Measurements from ENCODE around the gene ZDHHC14. TPM values are rescaled to one million over a fixed set of nuclear protein-coding genes. Genes with fewer than 3 reads are reported as not detected.
A peak's percentile ranks its signal among the peaks of the same experiment; 100 is the strongest.

ZDHHC14 gene
- total RNA-seq, 1 donor from 2014 or later, result 1.8 TPM

GRCh38 chr6:157410045-157410444, 29.1 kb downstream of the ZDHHC14 start:
- Histone ChIP-seq H3K36me3 (ENCODE audit: control insufficient read depth, insufficient read depth, low read length) (no peaks in the 10 kb centered on the region), H3K27me3 (ENCODE audit: control insufficient read depth, insufficient read depth, low read length) (no peaks in the 10 kb centered on the region), H3K4me3 (ENCODE audit: low read depth, low read length) (no peak overlapping the region)
- FAIRE-seq (no peak), DNase-seq (ENCODE audit: low read depth) (no peak)
- TF ChIP-seq, protein P1, sequence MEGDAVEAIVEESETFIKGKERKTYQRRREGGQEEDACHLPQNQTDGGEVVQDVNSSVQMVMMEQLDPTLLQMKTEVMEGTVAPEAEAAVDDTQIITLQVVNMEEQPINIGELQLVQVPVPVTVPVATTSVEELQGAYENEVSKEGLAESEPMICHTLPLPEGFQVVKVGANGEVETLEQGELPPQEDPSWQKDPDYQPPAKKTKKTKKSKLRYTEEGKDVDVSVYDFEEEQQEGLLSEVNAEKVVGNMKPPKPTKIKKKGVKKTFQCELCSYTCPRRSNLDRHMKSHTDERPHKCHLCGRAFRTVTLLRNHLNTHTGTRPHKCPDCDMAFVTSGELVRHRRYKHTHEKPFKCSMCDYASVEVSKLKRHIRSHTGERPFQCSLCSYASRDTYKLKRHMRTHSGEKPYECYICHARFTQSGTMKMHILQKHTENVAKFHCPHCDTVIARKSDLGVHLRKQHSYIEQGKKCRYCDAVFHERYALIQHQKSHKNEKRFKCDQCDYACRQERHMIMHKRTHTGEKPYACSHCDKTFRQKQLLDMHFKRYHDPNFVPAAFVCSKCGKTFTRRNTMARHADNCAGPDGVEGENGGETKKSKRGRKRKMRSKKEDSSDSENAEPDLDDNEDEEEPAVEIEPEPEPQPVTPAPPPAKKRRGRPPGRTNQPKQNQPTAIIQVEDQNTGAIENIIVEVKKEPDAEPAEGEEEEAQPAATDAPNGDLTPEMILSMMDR (IDR thresholded peaks at IDR 0.05; ENCODE audit: insufficient read depth, low read length, severe bottlenecking), result no peak

GRCh38 chr6:157411368-157411767, 30.4 kb downstream of the ZDHHC14 start:
- Histone ChIP-seq H3K27me3 (ENCODE audit: control insufficient read depth, insufficient read depth, low read length) (no peaks in the 10 kb centered on the region), H3K36me3 (ENCODE audit: control insufficient read depth, insufficient read depth, low read length) (no peaks in the 10 kb centered on the region), H3K4me3 (ENCODE audit: low read depth, low read length) (no peak overlapping the region)
- no peak for FAIRE-seq
- no peak for DNase-seq (ENCODE audit: low read depth)
- TF ChIP-seq, protein P1 (IDR thresholded peaks at IDR 0.05; ENCODE audit: insufficient read depth, low read length, severe bottlenecking), result no peak

DNA sequence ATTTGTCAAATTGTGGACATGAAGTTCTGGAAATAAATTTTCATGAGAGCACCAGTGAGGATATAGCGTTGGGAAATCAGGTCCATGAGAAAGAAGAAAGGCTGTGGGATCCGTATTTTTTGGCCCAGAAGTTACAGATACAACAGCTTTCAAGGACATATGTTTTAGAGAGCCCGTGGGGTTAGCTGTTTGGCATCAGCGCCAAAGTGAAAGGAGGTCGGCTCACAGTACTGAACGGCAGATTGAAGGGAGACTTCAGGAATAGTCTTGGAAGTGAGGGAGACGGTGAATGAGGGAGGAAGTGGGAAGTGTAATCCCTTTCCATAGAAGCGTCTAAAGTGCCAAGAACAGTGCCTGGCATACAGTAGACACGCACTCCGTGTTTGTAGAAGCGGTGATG, 31.8 kb downstream of the ZDHHC14 start:
- FAIRE-seq (peak; percentile 64), DNase-seq (ENCODE audit: low read depth) (no peak)
- no peak overlapping the region for H3K4me3 ChIP-seq (ENCODE audit: low read depth, low read length)
- TF ChIP-seq, protein P1 (IDR thresholded peaks at IDR 0.05; ENCODE audit: insufficient read depth, low read length, severe bottlenecking), result no peak
- H3K36me3 ChIP-seq (ENCODE audit: control insufficient read depth, insufficient read depth, low read length), result no peaks in the 10 kb centered on the region
- no peaks in the 10 kb centered on the region for H3K27me3 ChIP-seq (ENCODE audit: control insufficient read depth, insufficient read depth, low read length)

DNA sequence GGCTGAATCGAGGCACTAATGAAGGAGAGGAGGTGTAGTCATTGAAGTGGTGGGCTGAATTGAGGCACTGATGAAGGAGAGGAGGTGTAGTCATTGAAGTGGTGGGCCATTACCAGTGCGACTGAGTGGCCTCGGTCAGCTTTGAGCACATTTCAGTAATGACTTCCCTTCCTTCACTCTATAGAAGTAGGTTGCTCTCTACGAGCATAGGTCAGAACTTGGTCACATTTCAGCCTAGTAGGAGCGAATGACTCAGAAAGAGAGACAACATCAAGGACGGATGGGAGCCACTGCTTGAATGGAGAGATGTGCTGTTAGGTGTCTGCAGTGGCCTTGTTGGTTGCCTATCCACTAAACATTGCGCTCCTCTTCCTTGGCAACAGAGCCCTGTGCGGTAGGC, 39.5 kb downstream of the ZDHHC14 start:
- no peak for DNase-seq (ENCODE audit: low read depth)
- Histone ChIP-seq H3K4me3 (ENCODE audit: low read depth, low read length) (no peak overlapping the region), H3K27me3 (ENCODE audit: control insufficient read depth, insufficient read depth, low read length) (no peaks in the 10 kb centered on the region), H3K36me3 (ENCODE audit: control insufficient read depth, insufficient read depth, low read length) (no peaks in the 10 kb centered on the region)
- TF ChIP-seq, protein P1 (IDR thresholded peaks at IDR 0.05; ENCODE audit: insufficient read depth, low read length, severe bottlenecking), result no peak
- FAIRE-seq, result no peak

DNA sequence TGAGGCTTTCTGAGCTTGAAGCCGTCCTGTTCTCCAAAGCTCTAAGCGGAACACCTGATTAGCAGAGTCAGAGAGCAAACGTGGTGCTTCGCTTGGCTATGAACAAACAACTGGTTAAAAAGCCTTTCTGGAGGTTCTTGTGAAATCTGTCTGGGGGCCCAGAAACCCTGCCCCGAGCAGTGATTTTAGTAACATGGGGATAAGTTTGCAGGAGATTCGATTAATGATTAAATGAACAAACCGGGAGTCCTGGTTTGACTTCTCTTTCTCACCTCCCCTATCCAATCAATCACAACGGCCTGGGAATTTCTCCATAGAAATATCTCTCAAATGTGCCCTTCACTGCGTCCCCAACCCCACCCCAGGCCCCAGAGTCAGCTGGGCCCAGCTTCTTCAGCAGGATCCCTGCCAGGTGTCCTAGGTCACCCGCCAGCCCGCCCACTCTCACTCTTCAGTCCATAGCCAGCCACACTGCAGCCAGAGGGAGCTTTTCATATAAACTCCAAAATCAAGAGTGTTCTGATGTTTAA, 43.6 kb downstream of the ZDHHC14 start:
- TF ChIP-seq, protein P1 (IDR thresholded peaks at IDR 0.05; ENCODE audit: insufficient read depth, low read length, severe bottlenecking), result no peak
- Histone ChIP-seq H3K27me3 (ENCODE audit: control insufficient read depth, insufficient read depth, low read length) (no peaks in the 10 kb centered on the region), H3K36me3 (ENCODE audit: control insufficient read depth, insufficient read depth, low read length) (no peaks in the 10 kb centered on the region), H3K4me3 (ENCODE audit: low read depth, low read length) (no peak overlapping the region)
- FAIRE-seq (no peak), DNase-seq (ENCODE audit: low read depth) (no peak)

DNA sequence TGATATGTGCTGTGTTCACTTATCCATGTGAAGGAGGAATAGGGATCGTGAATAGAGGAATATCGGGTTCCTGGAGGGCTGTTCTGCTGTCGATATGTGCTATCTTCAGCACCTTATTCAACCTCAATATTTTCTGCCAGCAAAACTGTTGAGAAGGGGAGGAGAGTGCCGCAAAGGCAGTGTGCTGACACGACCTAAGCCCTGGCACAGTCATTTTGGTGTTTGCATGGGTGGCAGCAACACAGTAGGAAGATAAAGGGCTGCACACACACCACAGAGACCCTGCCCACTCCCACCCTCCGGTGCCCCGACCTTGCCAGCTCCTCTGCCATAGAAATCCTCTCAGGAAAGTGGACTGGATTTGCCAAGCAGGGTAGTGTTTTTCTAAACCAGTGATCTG, 47.0 kb downstream of the ZDHHC14 start:
- Histone ChIP-seq H3K27me3 (ENCODE audit: control insufficient read depth, insufficient read depth, low read length) (no peaks in the 10 kb centered on the region), H3K4me3 (ENCODE audit: low read depth, low read length) (no peak overlapping the region), H3K36me3 (ENCODE audit: control insufficient read depth, insufficient read depth, low read length) (no peaks in the 10 kb centered on the region)
- DNase-seq (ENCODE audit: low read depth) (no peak), FAIRE-seq (peak; percentile 36)
- TF ChIP-seq, protein P1 (IDR thresholded peaks at IDR 0.05; ENCODE audit: insufficient read depth, low read length, severe bottlenecking), result no peak

Measured in bronchial epithelial cell (primary cell).